ENCODE data around the gene DPP7.

The DPP7 gene

GRCh38 chr9:137110911-137111787 lies 3.4 kb downstream of the DPP7 start:
- no peak for DNase-seq

- DNase-seq = no peak
These were observed 4.2 kb downstream of the DPP7 start for GRCh38 chr9:137110147-137110910.

GRCh38 chr9:137109250-137110146 lies 5.0 kb downstream of the DPP7 start:
- DNase-seq = no peak

- no peak for DNase-seq
These were observed 5.8 kb downstream of the DPP7 start for GRCh38 chr9:137108608-137109249.

- DNase-seq = no peak
These were observed 6.6 kb downstream of the DPP7 start for GRCh38 chr9:137107982-137108381.

- no peak for DNase-seq
These were observed 7.1 kb downstream of the DPP7 start for GRCh38 chr9:137107312-137107921.

- no peak for DNase-seq
These were observed 7.8 kb downstream of the DPP7 start for GRCh38 chr9:137106662-137107250.

- DNase-seq = no peak
These were observed 8.5 kb downstream of the DPP7 start for GRCh38 chr9:137105814-137106661.

- no peak for DNase-seq
These were observed 11.1 kb downstream of the DPP7 start for GRCh38 chr9:137103206-137103999.

GRCh38 chr9:137099231-137099630 lies 15.3 kb downstream of the DPP7 start:
- no peak for DNase-seq

- no peak for DNase-seq
These were observed 16.6 kb downstream of the DPP7 start for GRCh38 chr9:137097761-137098462.

- DNase-seq = no peak
These were observed 17.6 kb downstream of the DPP7 start for GRCh38 chr9:137096785-137097546.

GRCh38 chr9:137095664-137096517 lies 18.6 kb downstream of the DPP7 start:
- DNase-seq = peak; percentile 90

GRCh38 chr9:137089232-137089947 lies 25.1 kb downstream of the DPP7 start:
- no peak for DNase-seq

- no peak for DNase-seq
These were observed 26.4 kb downstream of the DPP7 start for GRCh38 chr9:137088121-137088520.

GRCh38 chr9:137087409-137087925 lies 27.1 kb downstream of the DPP7 start:
- no peak for DNase-seq

Measured in activated CD4-positive, alpha-beta T cell treated with anti-CD3 and anti-CD28 coated beads for 48 hours (primary cell).